ENCODE results near the gene HECTD4.

Gene HECTD4

DNA sequence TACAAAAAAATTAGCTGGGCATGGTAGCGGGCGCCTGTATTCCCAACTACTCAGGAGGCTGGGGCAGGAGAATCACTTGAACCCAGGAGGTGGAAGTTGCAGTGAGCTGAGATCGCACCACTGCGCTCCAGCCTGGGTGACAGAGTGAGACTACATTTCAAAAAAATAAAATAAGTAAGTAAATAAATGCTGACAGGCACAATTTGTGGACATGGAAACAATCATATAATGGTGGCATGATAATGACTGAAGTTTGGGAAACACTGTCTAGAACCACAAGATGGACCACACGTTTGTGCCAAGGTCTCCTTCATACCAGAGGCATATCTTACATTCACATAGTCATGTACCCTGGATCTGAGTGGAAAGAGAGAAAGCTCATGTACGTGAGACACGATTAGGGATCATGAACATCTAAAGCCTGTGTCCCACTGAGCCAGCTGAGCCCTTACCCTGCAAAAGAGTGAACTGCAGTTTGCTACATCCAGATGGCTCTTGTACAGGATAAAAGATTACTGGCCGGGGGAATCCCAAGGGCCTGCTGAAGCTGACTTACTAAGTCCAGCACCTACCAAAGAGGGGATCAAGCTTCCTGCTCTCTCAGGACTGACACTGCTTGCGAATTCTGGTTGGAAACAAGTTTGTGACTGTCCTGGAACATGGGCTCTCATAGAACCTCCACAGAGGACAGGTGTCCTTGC lies 194.0 kb downstream of the HECTD4 start:
- TF ChIP-seq, protein P1, sequence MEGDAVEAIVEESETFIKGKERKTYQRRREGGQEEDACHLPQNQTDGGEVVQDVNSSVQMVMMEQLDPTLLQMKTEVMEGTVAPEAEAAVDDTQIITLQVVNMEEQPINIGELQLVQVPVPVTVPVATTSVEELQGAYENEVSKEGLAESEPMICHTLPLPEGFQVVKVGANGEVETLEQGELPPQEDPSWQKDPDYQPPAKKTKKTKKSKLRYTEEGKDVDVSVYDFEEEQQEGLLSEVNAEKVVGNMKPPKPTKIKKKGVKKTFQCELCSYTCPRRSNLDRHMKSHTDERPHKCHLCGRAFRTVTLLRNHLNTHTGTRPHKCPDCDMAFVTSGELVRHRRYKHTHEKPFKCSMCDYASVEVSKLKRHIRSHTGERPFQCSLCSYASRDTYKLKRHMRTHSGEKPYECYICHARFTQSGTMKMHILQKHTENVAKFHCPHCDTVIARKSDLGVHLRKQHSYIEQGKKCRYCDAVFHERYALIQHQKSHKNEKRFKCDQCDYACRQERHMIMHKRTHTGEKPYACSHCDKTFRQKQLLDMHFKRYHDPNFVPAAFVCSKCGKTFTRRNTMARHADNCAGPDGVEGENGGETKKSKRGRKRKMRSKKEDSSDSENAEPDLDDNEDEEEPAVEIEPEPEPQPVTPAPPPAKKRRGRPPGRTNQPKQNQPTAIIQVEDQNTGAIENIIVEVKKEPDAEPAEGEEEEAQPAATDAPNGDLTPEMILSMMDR (IDR thresholded peaks at IDR 0.05) = no peak

DNA sequence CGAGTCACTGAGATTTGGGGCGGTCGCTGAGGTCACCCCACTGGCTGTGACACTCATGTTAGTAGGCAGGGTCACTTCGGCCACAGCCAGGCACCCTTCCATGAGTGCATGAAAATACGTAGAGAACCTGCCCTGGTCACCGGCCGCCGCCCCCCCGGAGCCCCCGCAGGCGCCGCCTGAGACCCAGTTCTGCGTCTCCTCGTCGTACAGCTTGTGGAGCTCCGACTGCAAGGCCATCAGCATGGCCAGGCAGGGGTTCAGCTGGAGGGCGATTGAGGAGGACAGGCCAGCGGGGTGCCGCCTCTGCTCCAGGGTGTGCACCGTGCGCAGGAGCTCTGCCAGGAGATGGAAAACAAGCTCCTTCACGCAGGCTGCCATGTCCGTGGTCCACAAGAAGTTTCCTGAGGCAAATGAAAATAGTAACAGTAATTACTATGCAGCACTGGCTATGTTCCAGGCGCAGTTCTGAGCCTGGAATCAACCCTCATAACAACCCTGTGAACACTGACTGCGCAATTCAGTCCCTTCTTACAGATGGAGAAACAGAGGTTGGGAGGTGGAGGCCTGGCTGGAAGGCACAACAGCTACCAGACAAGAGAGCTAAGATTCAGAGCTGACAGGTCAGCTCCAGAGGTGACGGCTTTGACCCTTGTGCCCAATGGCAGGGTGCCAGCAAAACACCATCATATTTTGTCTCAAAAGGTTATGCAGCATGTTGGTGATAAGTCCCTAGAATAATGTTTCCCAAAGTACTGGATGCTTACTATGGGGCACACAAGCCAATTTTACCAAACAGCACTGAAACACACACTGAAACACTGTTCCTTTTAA lies 196.9 kb downstream of the HECTD4 start:
- TF ChIP-seq, protein P1 (IDR thresholded peaks at IDR 0.05) = no peak

DNA sequence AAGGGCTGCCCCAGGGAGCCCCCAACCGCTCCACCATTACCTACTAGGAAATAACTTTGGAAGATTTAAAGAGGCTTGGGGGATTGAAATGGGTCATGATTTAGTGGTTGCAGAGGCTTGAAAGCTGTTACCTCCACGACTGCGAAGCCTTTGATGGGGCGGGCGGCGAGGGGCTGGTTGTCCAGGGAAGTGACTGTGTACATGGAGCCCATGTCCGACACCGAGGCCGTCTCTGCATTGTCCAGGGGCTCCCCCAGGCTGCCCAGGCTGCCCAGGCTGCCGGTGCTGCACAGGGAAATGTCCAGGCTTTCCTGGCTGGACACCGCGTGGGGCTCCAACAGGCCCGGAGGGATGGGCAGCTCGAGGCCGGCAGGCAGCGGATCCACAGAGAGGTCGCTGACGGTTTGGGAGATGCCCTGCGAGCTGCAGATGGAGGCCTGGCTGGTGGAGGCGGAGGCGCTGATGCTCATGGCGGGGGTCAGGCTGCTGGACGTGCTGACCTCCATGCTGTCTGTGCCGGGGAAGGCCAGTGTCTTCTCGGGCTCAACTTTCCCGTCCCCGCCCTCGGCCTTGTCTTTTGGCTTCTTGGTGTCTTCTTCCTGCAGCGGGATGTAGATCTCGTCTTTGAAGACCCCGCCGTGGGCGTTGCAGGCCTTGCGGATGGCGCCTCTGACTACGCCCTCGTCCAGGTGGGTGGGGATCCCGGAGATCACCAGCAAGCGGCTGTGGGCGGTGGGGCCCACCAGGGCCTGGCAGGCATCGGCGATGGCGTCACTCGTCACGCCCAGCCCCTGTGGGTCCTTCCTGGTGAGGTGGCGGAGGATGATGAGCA lies 198.0 kb downstream of the HECTD4 start:
- TF ChIP-seq, protein P1 (IDR thresholded peaks at IDR 0.05) = no peak

DNA sequence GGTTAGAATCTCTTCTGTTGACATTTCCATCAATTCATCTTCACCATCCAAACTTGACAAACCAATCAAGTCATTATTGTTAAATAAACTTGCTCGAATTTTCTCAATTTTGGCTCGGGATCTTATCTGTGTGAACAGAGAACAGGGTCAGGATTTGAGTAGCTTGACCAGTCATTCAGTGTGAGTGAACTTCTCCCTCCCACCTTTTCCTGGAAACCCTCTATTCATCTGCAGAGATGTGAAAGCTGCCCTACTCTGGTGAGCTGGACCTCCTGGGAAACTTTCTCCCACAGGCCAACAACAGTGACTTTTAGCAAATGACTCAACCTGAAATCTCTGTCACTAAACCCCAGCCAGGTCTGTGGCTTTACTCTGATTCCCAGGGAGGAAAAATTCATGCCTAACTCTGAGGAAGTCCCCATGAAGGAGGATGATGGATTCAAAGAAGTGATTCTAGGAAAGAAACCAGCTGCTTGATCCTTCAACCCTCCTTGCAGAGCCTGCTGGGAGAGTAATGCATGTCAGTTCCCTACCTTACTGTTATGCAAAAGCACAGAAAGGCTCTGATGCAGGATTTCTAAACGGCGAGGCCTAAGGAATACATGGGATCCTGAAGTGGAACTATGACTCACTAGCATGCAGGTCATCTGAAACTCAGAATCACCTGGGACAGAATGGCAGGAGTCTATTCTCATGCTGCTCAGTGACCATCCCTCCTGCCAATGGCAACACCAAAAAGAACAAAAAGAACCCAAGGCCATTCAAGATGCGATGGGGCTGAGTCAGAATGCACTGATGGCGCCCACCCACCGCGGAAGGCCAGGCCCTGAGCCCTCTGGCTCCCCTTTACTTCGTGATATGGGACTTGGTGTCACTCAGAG lies 198.8 kb downstream of the HECTD4 start:
- TF ChIP-seq, protein P1 (IDR thresholded peaks at IDR 0.05) = no peak

GRCh38 chr12:112182499-112182898 lies 199.7 kb downstream of the HECTD4 start:
- TF ChIP-seq, protein P1 (IDR thresholded peaks at IDR 0.05) = no peak

DNA sequence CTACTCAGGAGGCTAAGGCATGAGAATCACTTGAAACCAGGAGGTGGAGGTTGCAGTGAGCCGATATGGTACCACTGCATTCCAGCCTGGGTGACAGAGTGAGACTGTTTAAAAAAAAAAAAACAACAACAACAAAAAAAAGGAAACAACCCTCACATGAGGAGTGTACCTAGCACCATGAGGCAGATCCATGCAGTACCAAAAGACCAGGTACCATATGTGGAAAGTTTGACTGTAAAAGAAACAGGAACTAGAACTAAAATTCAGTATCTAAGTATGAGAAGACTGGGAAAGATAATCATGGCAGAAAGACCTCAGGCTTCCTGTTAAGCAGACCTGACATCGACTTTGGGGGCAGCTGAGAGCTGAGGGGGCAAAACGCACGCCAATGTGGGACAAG lies 201.8 kb downstream of the HECTD4 start:
- TF ChIP-seq, protein P1 (IDR thresholded peaks at IDR 0.05) = no peak
